NT2/D1 (cell line): ENCODE data around the gene PKP3.

Experiments
- SUZ12 ChIP-seq: IDR thresholded peaks from 2 replicates; pipeline ENCODE4 v1.6.1; 2011; ENCODE audit not compliant: insufficient read length, insufficient read depth; ENCODE audit errors: extremely low read depth
- ZNF274 ChIP-seq: IDR thresholded peaks from 2 replicates; pipeline ENCODE4 v1.6.1; 2011; ENCODE audit warnings: mild to moderate bottlenecking, low read depth, low read length

DNA sequence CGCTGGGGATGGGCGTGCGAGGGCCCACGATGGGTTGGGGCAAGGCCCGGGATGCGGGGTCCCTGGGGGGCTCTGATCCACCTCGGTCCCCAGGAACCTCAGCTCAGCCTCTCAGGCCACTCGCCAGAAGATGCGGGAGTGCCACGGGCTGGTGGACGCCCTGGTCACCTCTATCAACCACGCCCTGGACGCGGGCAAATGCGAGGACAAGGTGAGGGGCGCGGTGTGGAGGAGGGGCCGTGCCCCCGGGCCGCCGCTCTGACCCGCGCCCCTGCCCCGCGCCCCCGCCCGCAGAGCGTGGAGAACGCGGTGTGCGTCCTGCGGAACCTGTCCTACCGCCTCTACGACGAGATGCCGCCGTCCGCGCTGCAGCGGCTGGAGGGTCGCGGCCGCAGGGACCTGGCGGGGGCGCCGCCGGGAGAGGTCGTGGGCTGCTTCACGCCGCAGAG is 6.3 kb downstream of the PKP3 start:
- no peak for TF ChIP-seq SUZ12
- TF ChIP-seq ZNF274, result no peak
